Bronchial epithelial cell (primary cell): ENCODE measurements around the gene EML3. TPM values are rescaled to one million over a fixed set of nuclear protein-coding genes. Genes with fewer than 3 reads are reported as not detected.

Source experiments
- DNase-seq: peaks from one replicate; pipeline ENCODE4 v3.0.0-alpha.2; 2010; ENCODE audit warnings: low read depth
- FAIRE-seq: peaks from 2 replicates; lab custom pipeline; 2011; peaks lifted over from hg19 to GRCh38; lab: Jason Lieb, UNC
- H3K27me3 ChIP-seq: 2 replicates; pipeline ENCODE4 v1.5.1; 2011; ENCODE audit warnings: low read length; ENCODE audit not compliant: control insufficient read depth, insufficient read depth
- H3K36me3 ChIP-seq: 2 replicates; pipeline ENCODE4 v1.5.1; 2011; ENCODE audit warnings: low read length; ENCODE audit not compliant: control insufficient read depth, insufficient read depth
- H3K4me3 ChIP-seq: 2 replicates; pipeline ENCODE4 v1.5.1; 2011; ENCODE audit warnings: mild to moderate bottlenecking, low read depth, low read length, control low read depth
- CTCF ChIP-seq: IDR thresholded peaks from 2 replicates; pipeline ENCODE4 v1.5.1; 2011; ENCODE audit warnings: mild to moderate bottlenecking, moderate library complexity, low read length, control low read depth, inconsistent platforms; ENCODE audit not compliant: insufficient read depth, severe bottlenecking
- total RNA-seq: library from RNA; depleted of rRNA; stranded (reverse); fragments of >200 nt; gene quantifications from 2 replicates; pipeline ENCODE4 v1.2.1, GENCODE V29; 2014

The EML3 gene
- total RNA-seq, 1 donor from 2014 or later, result 10.0 TPM

- no peak for TF ChIP-seq CTCF
- Histone ChIP-seq H3K27me3 (no peaks in the 10 kb centered on the region), H3K4me3 (no peak overlapping the region), H3K36me3 (peaks cover 10% of the 10 kb centered on the region)
- DNase-seq (peak; percentile 73), FAIRE-seq (peak; percentile 84)
Observed at GRCh38 chr11:62614275-62614674, 1.7 kb upstream of the EML3 start.

GRCh38 chr11:62613291-62613778 is 760 bp upstream of the EML3 start:
- Histone ChIP-seq H3K27me3 (no peaks in the 10 kb centered on the region), H3K4me3 (no peak overlapping the region), H3K36me3 (peaks cover 13% of the 10 kb centered on the region)
- DNase-seq, result no peak
- no peak for FAIRE-seq
- no peak for TF ChIP-seq CTCF

- H3K4me3 ChIP-seq, result peak overlapping the region; percentile 52
- no peaks in the 10 kb centered on the region for H3K27me3 ChIP-seq
- FAIRE-seq, result no peak
- DNase-seq, result no peak
- TF ChIP-seq CTCF, result peak; percentile 12
- H3K36me3 ChIP-seq, result peaks cover 10% of the 10 kb centered on the region
Observed at GRCh38 chr11:62611705-62612365, 740 bp downstream of the EML3 start.

- peaks cover 6% of the 10 kb centered on the region for H3K36me3 ChIP-seq
- peak overlapping the region; percentile 52 for H3K4me3 ChIP-seq
- no peaks in the 10 kb centered on the region for H3K27me3 ChIP-seq
- no peak for TF ChIP-seq CTCF
- FAIRE-seq, result no peak
- no peak for DNase-seq
Observed at GRCh38 chr11:62610814-62611704, 1.5 kb downstream of the EML3 start.

- FAIRE-seq, result no peak
- no peak for TF ChIP-seq CTCF
- DNase-seq, result no peak
- H3K4me3 ChIP-seq, result no peak overlapping the region
- H3K27me3 ChIP-seq, result no peaks in the 10 kb centered on the region
- H3K36me3 ChIP-seq, result peaks cover 7% of the 10 kb centered on the region
Observed at GRCh38 chr11:62610403-62610802, 2.2 kb downstream of the EML3 start.
